GM18517 (cell line): Measurements from ENCODE around the gene CCL25.
"Not testable (repeated sequence)": the region's sequence is repeated elsewhere in the genome, so short reads cannot be mapped to it uniquely, and the experiment has no call there.

Experiments used
- ATAC-seq: cut with Tn5 transposase; IDR thresholded peaks from one replicate; pipeline ENCODE4 v1.9.1; 2021; ENCODE audit warnings: mild to moderate bottlenecking, moderate library complexity; ENCODE audit not compliant: unreplicated experiment

The CCL25 gene

DNA sequence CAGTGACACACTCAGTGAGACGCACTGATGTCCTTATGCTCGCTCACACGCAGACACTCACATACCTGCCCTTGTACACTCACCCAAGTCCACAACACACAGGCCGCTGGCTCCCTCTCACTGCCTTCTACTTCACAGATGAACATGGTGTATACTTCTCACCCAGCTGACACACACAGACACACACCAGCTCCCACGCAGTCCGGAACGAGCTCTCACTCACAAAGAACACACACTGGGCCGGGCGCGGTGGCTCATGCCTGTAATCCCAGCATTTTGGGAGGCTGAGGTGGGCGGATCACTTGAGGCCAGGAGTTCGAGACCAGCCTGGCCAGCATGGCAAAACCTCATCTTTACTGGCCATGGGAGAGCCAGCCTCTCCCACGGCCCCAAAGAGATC is 31.6 kb downstream of the CCL25 start:
- no peak for ATAC-seq

DNA sequence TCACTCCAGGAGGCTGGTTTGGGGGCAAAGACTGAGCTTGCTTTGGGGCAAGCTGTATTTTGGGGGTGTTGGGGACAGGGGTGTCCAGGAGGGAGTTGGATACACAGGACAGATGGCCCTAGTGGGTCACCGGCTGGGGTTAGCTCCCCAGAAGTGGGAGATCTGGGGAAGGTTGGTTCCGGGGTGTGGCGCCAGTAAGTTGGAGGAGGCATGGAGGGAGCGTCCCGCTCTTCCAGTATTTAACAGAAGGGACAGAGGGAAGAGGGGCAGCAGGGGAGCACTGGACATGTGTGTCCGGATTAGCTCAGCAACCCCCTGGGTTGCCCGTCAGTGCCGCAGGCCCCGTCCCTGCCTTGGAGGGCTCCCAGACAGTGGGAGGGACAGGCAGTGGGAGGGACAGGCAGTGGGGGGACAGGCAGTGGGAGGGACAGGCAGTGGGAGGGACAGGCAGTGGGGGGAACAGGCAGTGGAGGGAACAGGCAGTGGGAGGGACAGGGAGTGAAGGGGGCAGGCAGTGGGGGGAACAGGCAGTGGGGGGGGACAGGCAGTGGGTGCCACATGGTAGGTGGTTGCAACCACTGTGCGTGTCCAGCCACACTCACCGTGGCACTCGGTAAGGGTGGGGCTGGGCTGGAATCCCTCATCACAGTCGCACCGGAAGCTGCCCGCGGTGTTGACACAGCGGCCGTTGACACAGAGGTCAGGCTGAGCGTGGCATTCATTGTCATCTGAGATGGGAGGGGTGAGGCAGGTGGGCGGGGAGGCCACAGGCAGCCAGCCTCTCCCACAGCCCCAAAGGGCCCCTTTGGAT is 33.2 kb downstream of the CCL25 start:
- ATAC-seq: no peak

- no peak for ATAC-seq
These were observed 34.3 kb downstream of the CCL25 start for GRCh38 chr19:8086849-8087248.

- no peak for ATAC-seq
These were observed 35.3 kb downstream of the CCL25 start for GRCh38 chr19:8087876-8088275.

DNA sequence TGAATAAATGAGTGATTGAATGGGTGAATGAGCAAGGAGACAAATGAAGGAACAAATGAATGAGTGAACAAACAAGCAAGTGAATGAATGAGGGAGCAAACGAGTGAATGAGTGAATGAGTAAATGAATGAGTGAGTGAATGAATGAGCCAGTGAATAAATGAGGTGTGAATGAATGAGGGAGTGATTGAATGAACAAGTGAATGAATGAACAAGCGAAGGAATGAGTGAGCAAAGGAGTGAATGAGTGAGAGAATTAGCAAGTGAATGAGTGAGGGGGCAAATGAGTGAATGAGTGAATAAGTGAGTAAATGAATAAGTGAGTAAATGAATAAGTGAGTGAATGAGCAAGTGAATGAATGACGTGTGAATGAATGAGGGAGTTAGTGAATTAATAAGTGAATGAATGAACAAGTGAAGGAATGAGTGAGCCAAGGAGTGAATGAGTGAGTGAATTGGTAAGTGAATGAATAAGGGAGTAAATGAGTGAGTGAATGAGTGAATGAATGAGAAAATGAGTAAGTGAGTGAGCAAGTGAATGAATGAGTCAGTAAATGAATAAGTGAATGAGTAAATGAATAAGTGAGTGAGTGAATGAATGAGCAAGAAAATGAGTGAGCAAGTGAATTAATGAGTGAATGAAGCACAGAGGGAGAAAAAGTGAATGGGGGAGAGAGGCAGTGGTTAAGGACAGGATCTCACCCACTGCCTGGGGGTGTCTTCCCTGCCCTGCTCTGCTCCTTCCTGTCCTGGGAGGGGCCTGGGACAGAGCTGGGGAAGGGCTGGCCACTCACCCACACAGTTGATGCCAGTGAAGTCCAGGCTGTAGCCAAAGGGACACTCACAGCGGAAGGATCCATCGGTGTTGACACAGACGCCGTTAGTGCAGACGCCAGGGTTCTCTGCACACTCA is 36.4 kb downstream of the CCL25 start:
- no peak for ATAC-seq

DNA sequence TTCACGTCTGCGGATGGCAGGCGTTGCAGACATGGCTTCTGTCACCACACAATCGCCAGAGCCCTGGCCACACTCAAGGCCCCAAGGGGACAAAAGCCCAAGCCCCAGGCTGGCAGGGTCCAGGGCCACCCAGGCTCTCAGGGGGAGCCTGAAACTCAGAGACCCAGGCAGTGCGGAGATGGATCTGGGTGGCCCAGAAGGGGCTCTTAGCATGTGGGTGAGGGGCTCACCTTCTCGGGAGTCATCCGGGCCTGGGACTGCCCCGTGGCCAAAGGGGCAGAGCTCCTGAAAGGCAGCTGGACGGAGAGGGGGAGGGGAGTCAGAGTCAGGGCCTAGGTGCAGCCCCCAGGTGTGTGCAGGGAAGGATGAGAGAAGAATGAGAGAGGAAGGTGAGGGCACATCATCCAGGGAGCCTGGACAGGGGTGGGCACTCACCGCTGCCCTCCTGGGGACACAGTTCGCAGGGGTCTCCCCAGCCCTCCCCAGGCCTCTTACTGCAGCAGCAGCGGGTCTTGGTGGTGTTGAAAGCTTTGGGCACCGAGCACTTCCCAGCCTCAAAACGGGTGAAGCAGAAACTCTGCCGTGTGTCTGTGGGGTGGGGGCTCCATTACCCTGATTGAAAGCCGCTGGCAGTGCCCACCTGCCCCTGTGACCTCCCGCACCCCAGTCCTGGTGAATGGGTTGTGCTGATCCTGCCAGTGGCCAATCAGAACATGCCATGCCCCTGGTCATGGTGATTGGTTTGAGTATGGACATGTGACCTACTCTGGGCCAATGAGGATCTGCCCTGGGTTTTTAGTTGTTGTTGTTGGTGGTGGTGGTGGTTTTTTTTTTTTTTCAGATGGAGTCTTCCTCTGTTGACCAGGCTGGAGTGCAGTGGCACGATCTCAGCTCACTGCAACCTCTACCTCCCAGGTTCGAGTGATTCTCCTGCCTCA is 37.4 kb downstream of the CCL25 start:
- no peak for ATAC-seq

DNA sequence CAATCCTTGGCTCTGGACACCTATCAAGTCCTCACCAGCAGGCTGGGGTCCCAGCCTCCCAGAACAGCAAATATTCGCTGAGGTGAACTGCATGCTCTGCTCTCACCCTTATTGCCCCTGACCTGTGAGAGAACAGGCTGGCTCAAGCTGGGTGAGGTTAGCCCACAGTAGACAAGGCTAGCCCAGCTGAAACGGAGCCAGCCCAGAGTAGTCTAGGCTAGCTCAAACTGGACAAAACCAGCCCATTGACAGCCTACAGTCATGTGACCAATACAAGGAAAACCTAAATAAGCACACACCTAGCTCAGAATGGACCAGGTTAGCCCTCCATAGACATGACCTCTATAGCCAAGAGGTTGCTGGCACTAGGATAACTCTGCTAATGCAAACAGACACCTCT is 38.4 kb downstream of the CCL25 start:
- no peak for ATAC-seq

DNA sequence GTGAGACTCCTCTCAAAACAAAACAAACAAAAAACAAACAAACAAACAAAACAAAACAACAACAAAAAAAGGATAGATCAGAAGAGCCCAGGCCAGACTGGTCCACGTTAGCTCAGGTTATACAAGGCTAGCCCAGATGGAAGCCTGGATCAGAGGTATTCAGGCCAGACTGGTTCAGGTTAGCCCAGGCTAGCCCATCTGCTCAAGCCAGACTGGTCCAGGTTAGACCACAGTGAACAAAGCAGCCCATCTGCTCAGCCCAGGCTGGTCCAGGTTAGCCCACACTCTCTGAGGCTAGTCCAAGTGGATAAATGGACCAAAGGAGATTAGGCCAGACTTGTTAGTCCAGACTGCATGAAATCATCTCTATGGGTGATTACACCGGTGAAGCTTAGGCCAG is 41.2 kb downstream of the CCL25 start:
- no peak for ATAC-seq

GRCh38 chr19:8094336-8094735 is 41.8 kb downstream of the CCL25 start:
- ATAC-seq: no peak

DNA sequence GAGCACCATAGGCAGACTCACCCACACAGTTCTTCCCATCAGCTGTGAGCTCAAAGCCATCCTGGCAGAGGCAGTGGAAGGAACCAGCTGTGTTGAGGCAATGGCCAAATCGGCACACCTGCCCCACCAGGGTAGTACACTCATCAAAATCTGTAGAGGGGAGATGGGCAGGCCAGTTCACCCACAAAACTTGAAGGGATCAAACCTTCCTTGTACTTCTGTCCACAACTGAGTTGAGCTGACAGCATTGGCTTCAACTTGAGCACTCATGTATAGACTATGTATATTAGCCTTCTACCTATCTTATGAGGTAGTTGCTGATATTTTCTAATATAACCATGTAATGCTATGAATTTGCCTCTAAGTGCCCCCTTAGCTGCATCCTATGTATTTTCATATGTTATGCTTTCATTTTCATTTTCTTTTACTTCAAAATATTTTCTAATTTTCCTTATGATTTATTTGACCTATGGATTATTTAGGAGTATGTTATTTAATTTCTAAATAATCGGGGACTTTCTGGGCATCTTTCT is 42.9 kb downstream of the CCL25 start:
- ATAC-seq: no peak

DNA sequence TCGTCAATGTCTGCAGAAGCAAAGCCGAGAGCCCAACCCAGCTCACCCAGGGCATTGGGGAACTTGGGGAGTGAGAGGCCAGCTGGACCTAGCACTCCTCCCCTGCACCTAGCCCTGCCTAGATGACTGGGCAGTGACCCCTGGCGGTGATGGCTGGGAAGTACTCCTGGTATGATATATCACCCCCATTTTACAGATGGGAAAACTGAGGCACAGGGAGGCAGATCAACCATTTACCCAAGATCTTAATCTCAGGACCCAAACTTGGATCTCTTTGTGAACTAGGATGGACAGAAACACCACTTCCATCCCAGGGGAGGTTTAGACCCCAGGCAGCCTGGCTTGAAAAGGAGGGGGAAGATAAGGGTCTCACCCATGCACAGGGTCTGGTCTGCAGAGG is 43.5 kb downstream of the CCL25 start:
- no peak for ATAC-seq

- ATAC-seq: no peak
These were observed 44.6 kb downstream of the CCL25 start for GRCh38 chr19:8097198-8097597.

- no peak for ATAC-seq
These were observed 45.4 kb downstream of the CCL25 start for GRCh38 chr19:8097681-8098567.

GRCh38 chr19:8101311-8101710 is 48.8 kb downstream of the CCL25 start:
- ATAC-seq: no peak

- not testable (repeated sequence) for ATAC-seq
These were observed 49.4 kb downstream of the CCL25 start for GRCh38 chr19:8101910-8102309.

GRCh38 chr19:8105471-8105870 is 52.9 kb downstream of the CCL25 start:
- no peak for ATAC-seq

DNA sequence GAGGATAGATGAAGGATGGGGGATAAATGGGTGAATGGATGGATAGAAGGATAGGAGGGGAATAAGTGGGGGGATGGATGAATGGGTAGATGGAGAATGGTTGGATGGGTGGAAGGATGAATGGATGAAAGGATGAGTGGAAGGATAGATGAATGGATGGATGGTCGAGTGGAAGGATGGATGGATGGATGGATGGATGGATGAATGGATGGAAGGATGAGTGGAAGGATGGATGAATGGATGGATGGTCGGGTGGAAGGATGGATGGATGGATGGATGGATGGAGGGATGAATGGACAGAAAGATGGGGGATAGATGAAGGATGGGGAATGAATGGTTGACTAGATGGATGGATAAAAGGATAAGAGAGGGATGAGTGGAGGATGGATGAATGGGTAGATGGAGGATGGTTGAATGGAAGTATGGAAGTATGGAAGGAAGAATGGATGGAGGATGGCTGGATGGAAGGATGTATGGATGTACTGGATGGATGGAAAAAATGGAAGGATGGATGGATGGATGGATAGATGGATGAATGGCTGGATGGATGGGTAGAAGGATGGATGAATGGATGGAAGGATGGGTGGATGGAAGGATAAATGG is 54.8 kb downstream of the CCL25 start:
- ATAC-seq: no peak

- ATAC-seq: no peak
These were observed 56.2 kb downstream of the CCL25 start for GRCh38 chr19:8108560-8109445.
